HG02759 (cell line): Measurements from ENCODE around the gene PAFAH1B2.
"Not testable (repeated sequence)": the region's sequence is repeated elsewhere in the genome, so short reads cannot be mapped to it uniquely, and the experiment has no call there.

Experiments
- ATAC-seq: cut with Tn5 transposase; IDR thresholded peaks from one replicate; pipeline ENCODE4 v1.9.1; 2021; ENCODE audit warnings: mild to moderate bottlenecking, moderate library complexity; ENCODE audit not compliant: unreplicated experiment

Gene PAFAH1B2

GRCh38 chr11:117200813-117201657 is 56.9 kb downstream of the PAFAH1B2 start:
- ATAC-seq = no peak

- no peak for ATAC-seq
Measured at GRCh38 chr11:117201658-117202305, 57.7 kb downstream of the PAFAH1B2 start.

GRCh38 chr11:117202386-117203068 is 58.4 kb downstream of the PAFAH1B2 start:
- no peak for ATAC-seq

- no peak for ATAC-seq
Measured at GRCh38 chr11:117203069-117203407, 59.0 kb downstream of the PAFAH1B2 start.

GRCh38 chr11:117204283-117205080 is 60.4 kb downstream of the PAFAH1B2 start:
- no peak for ATAC-seq

- no peak for ATAC-seq
Measured at GRCh38 chr11:117205211-117205818, 61.2 kb downstream of the PAFAH1B2 start.

GRCh38 chr11:117206111-117206510 is 62.0 kb downstream of the PAFAH1B2 start:
- ATAC-seq = not testable (repeated sequence)

GRCh38 chr11:117206859-117207258 is 62.8 kb downstream of the PAFAH1B2 start:
- ATAC-seq = not testable (repeated sequence)

- ATAC-seq = not testable (repeated sequence)
Measured at GRCh38 chr11:117207481-117207880, 63.4 kb downstream of the PAFAH1B2 start.

- not testable (repeated sequence) for ATAC-seq
Measured at GRCh38 chr11:117208710-117209109, 64.6 kb downstream of the PAFAH1B2 start.

GRCh38 chr11:117209351-117210125 is 65.5 kb downstream of the PAFAH1B2 start:
- ATAC-seq = not testable (repeated sequence)

GRCh38 chr11:117210620-117211019 is 66.5 kb downstream of the PAFAH1B2 start:
- ATAC-seq = no peak

GRCh38 chr11:117212697-117213355 is 68.7 kb downstream of the PAFAH1B2 start:
- no peak for ATAC-seq

- no peak for ATAC-seq
Measured at GRCh38 chr11:117214404-117215110, 70.5 kb downstream of the PAFAH1B2 start.

- no peak for ATAC-seq
Measured at GRCh38 chr11:117217141-117218084, 73.3 kb downstream of the PAFAH1B2 start.

- no peak for ATAC-seq
Measured at GRCh38 chr11:117218133-117218915, 74.2 kb downstream of the PAFAH1B2 start.

- ATAC-seq = no peak
Measured at GRCh38 chr11:117219001-117219400, 74.9 kb downstream of the PAFAH1B2 start.
